ENCODE results near the gene SKA1.
"Not testable (repeated sequence)": the region's sequence is repeated elsewhere in the genome, so short reads cannot be mapped to it uniquely, and the experiment has no call there.

SKA1 gene

DNA sequence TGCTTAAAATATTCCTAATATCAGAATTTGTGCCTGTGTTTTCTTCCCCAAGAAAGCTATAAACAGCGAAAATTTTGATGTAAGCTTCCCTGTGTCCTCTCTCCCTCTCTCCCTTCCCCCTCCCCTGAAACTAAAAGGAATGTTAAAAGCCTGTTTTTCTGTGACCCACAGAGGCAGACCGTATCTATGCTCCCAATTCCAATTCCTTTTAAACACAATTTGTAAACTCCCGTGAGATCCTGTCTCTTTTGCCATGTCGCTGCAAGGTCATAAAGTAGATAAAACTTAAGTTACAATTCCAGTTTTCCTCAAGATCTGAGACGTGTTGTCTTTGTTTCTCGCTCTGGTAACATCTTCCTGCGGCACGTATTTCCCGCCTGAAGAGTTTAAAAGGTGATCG is 23.3 kb downstream of the SKA1 start:
- TF ChIP-seq, protein P1, sequence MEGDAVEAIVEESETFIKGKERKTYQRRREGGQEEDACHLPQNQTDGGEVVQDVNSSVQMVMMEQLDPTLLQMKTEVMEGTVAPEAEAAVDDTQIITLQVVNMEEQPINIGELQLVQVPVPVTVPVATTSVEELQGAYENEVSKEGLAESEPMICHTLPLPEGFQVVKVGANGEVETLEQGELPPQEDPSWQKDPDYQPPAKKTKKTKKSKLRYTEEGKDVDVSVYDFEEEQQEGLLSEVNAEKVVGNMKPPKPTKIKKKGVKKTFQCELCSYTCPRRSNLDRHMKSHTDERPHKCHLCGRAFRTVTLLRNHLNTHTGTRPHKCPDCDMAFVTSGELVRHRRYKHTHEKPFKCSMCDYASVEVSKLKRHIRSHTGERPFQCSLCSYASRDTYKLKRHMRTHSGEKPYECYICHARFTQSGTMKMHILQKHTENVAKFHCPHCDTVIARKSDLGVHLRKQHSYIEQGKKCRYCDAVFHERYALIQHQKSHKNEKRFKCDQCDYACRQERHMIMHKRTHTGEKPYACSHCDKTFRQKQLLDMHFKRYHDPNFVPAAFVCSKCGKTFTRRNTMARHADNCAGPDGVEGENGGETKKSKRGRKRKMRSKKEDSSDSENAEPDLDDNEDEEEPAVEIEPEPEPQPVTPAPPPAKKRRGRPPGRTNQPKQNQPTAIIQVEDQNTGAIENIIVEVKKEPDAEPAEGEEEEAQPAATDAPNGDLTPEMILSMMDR (conservative IDR thresholded peaks at IDR 0.05; ENCODE audit: low read depth, low read length) = no peak
- H3K79me2 ChIP-seq (ENCODE audit: insufficient read depth, low read depth) = no peaks in the 10 kb centered on the region
- no peak overlapping the region for H3K4me2 ChIP-seq
- H3K9ac ChIP-seq = no peak overlapping the region
- no peaks in the 10 kb centered on the region for H3K27me3 ChIP-seq (ENCODE audit: insufficient read depth, low read depth)
- no peak overlapping the region for H3K27ac ChIP-seq
- H4K20me1 ChIP-seq (ENCODE audit: insufficient read depth) = no peaks in the 10 kb centered on the region
- H3K4me3 ChIP-seq (IDR thresholded peaks at IDR 0.05; ENCODE audit: insufficient read depth, low read depth, low read length) = no peak overlapping the region
- no peaks in the 10 kb centered on the region for H3K4me1 ChIP-seq (ENCODE audit: low read depth, poor library complexity, severe bottlenecking)
- H3K36me3 ChIP-seq (ENCODE audit: insufficient read depth) = no peaks in the 10 kb centered on the region
- H2AFZ ChIP-seq (ENCODE audit: low read depth) = no peak overlapping the region

DNA sequence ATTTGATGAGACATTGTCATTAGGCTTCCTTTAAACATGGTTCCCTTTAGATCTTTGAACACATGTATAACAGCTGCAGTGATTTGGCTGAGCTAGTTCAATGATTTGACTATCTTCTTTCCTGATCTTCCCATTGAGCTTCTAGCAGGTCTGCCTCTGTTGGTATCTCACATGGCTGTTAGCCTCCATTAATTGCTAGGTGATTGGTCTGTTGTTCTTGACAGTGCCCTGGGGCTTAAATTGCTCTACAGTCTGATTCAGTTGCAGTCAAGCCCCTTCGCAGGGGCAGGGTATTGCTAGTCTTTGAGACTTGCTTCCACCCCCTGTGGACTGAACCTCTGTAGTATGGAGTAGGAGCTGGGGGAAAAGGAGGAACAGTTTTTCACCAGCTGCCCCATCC is 24.1 kb downstream of the SKA1 start:
- H3K4me1 ChIP-seq (ENCODE audit: low read depth, poor library complexity, severe bottlenecking) = no peaks in the 10 kb centered on the region
- no peak overlapping the region for H3K9ac ChIP-seq
- H2AFZ ChIP-seq (ENCODE audit: low read depth) = no peak overlapping the region
- H3K27me3 ChIP-seq (ENCODE audit: insufficient read depth, low read depth) = no peaks in the 10 kb centered on the region
- H3K27ac ChIP-seq = no peak overlapping the region
- H3K4me2 ChIP-seq = no peak overlapping the region
- TF ChIP-seq, protein P1 (conservative IDR thresholded peaks at IDR 0.05; ENCODE audit: low read depth, low read length) = no peak
- H3K79me2 ChIP-seq (ENCODE audit: insufficient read depth, low read depth) = no peaks in the 10 kb centered on the region
- no peak overlapping the region for H3K4me3 ChIP-seq (IDR thresholded peaks at IDR 0.05; ENCODE audit: insufficient read depth, low read depth, low read length)
- no peaks in the 10 kb centered on the region for H4K20me1 ChIP-seq (ENCODE audit: insufficient read depth)
- H3K36me3 ChIP-seq (ENCODE audit: insufficient read depth) = no peaks in the 10 kb centered on the region

DNA sequence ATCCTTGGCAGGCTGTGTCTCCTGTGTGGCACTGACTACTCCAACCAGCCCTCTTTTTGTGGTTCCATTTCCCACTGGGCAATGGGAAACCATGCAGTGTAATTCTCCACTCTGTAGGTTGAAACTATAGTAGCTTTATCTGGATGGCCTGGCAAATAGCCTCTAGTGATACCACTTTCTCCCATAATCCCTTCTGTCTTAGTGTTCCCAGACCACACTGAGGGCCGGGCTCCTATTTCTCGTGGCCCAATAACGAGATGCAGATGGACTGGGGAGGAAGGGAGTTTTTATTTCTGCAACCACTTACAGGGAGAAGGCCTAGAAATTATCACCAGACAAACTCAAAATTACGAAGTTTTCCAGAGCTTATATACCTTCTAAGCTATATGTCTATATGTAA is 24.7 kb downstream of the SKA1 start:
- no peaks in the 10 kb centered on the region for H3K27me3 ChIP-seq (ENCODE audit: insufficient read depth, low read depth)
- H3K4me1 ChIP-seq (ENCODE audit: low read depth, poor library complexity, severe bottlenecking) = no peaks in the 10 kb centered on the region
- H4K20me1 ChIP-seq (ENCODE audit: insufficient read depth) = no peaks in the 10 kb centered on the region
- TF ChIP-seq, protein P1 (conservative IDR thresholded peaks at IDR 0.05; ENCODE audit: low read depth, low read length) = no peak
- H3K4me2 ChIP-seq = no peak overlapping the region
- H3K36me3 ChIP-seq (ENCODE audit: insufficient read depth) = no peaks in the 10 kb centered on the region
- H3K79me2 ChIP-seq (ENCODE audit: insufficient read depth, low read depth) = no peaks in the 10 kb centered on the region
- no peak overlapping the region for H3K4me3 ChIP-seq (IDR thresholded peaks at IDR 0.05; ENCODE audit: insufficient read depth, low read depth, low read length)
- no peak overlapping the region for H2AFZ ChIP-seq (ENCODE audit: low read depth)
- no peak overlapping the region for H3K27ac ChIP-seq
- no peak overlapping the region for H3K9ac ChIP-seq

DNA sequence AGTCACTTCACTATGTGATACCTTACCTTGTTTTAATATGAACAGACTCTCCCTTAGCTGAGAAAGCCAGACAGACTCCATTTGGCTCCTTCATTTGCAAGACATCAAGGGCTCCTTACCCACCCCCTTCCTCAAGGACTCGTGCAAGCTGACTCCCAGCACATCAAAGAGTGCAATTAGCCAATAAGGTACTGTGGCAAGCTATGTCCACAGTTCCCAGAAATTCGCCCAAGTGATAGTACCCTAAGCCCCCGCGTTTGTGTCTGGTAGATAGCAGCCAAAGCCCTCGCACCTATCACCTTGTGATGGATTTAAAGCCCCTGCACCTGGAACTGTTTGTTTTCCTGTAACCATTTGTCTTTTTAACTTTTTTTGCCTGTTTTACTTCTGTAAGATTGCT is 25.6 kb downstream of the SKA1 start:
- H3K27ac ChIP-seq; H4K20me1 ChIP-seq (ENCODE audit: insufficient read depth); H3K4me3 ChIP-seq (IDR thresholded peaks at IDR 0.05; ENCODE audit: insufficient read depth, low read depth, low read length); H3K27me3 ChIP-seq (ENCODE audit: insufficient read depth, low read depth); H3K36me3 ChIP-seq (ENCODE audit: insufficient read depth); H3K9ac ChIP-seq; H3K4me1 ChIP-seq (ENCODE audit: low read depth, poor library complexity, severe bottlenecking); H3K79me2 ChIP-seq (ENCODE audit: insufficient read depth, low read depth); H3K4me2 ChIP-seq; H2AFZ ChIP-seq (ENCODE audit: low read depth): not testable (repeated sequence)

DNA sequence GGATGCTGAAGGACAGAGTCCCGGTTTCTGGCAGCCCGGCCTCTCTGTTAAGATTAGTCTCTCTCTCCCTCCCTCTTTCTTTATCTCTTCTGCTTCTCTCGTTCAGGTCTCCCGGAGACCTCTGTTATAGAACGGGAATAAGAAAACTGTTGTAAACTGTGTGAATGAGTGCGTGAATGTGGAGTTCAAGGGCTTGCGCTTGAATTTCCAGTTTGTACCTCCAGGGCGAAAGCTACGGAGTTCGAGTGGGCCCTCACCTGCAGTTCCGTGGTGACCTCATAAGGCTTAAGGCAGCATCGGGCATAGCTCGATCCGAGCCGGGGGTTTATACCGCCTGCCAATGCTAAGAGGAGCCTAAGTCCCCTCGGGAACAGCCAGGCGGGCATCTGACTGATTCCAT is 26.4 kb downstream of the SKA1 start:
- no peak overlapping the region for H3K27ac ChIP-seq
- TF ChIP-seq, protein P1 (conservative IDR thresholded peaks at IDR 0.05; ENCODE audit: low read depth, low read length) = no peak
- H2AFZ ChIP-seq (ENCODE audit: low read depth) = no peak overlapping the region
- H3K4me2 ChIP-seq = no peak overlapping the region
- H3K79me2 ChIP-seq (ENCODE audit: insufficient read depth, low read depth) = no peaks in the 10 kb centered on the region
- no peak overlapping the region for H3K4me3 ChIP-seq (IDR thresholded peaks at IDR 0.05; ENCODE audit: insufficient read depth, low read depth, low read length)
- H3K36me3 ChIP-seq (ENCODE audit: insufficient read depth) = no peaks in the 10 kb centered on the region
- no peak overlapping the region for H3K9ac ChIP-seq
- H3K27me3 ChIP-seq (ENCODE audit: insufficient read depth, low read depth) = no peaks in the 10 kb centered on the region
- no peaks in the 10 kb centered on the region for H3K4me1 ChIP-seq (ENCODE audit: low read depth, poor library complexity, severe bottlenecking)
- H4K20me1 ChIP-seq (ENCODE audit: insufficient read depth) = no peaks in the 10 kb centered on the region

All from KMS-11 (cell line).